HEK293 (cell line): ENCODE data around the gene SEMA6A.

ENCODE experiments used
- CTCF ChIA-PET: fragments of 350-600 bp; formaldehyde crosslinking; extraction: SDS; loops from one replicate; lab custom pipeline; 2021; ENCODE audit warnings: antibody characterized with exemption; lab: Yijun Ruan, JAX
- POLR2A ChIA-PET: fragments of 300-600 bp; formaldehyde crosslinking; extraction: SDS; loops from one replicate; lab custom pipeline; 2020; ENCODE audit warnings: antibody characterized with exemption, inconsistent platforms; lab: Yijun Ruan, JAX
- H3K27ac ChIP-seq: fragments of 200-500 bp; sonication (Bioruptor generic); 2 replicates; pipeline ENCODE4 v1.5.1; 2014; ENCODE audit warnings: low read depth, low read length, control low read depth, inconsistent platforms; ENCODE audit errors: extremely low read depth
- H3K36me3 ChIP-seq, 2 experiments: fragments of 200-500 bp in 1 of 2; sonication (Bioruptor generic) in 1 of 2; 1 replicate in 1 of 2; 2 replicates in 1 of 2; pipeline ENCODE4 v1.5.1; 2014 to 2017; ENCODE audit warnings: inconsistent platforms in 2 of 2, low read length in 2 of 2; ENCODE audit not compliant: control insufficient read depth in 2 of 2, insufficient read depth in 1 of 2
- H3K4me1 ChIP-seq: fragments of 200-500 bp; sonication (Bioruptor generic); 2 replicates; pipeline ENCODE4 v1.5.1; 2014; ENCODE audit warnings: mild to moderate bottlenecking, low read length, inconsistent platforms; ENCODE audit not compliant: control insufficient read depth, insufficient read depth
- H3K4me3 ChIP-seq: 2 replicates; pipeline ENCODE4 v1.5.1; 2011; ENCODE audit warnings: low read depth, mild to moderate bottlenecking, control low read depth, low read length, moderate library complexity
- H3K9me3 ChIP-seq: fragments of 200-500 bp; sonication (Bioruptor generic); 2 replicates; pipeline ENCODE4 v1.5.1; 2014; ENCODE audit warnings: low read depth, low read length, inconsistent platforms; ENCODE audit not compliant: control insufficient read depth, insufficient read depth
- IKZF3 ChIP-seq: fragments of 450-650 bp; IDR thresholded peaks from 2 replicates; pipeline ENCODE4 v1.5.0; 2018; ENCODE audit warnings: missing biosample characterization, mild to moderate bottlenecking, missing genetic modification characterization, moderate library complexity
- PRDM6 ChIP-seq: fragments of 450-650 bp; formaldehyde crosslinking; IDR thresholded peaks from 2 replicates; pipeline ENCODE4 v1.5.1; 2017; ENCODE audit warnings: missing biosample characterization, missing genetic modification characterization
- SCRT2 ChIP-seq: fragments of 450-650 bp; formaldehyde crosslinking; IDR thresholded peaks from 2 replicates; pipeline ENCODE4 v1.5.1; 2016; ENCODE audit warnings: missing biosample characterization, missing genetic modification characterization
- SP7 ChIP-seq: fragments of 450-650 bp; formaldehyde crosslinking; IDR thresholded peaks from 2 replicates; pipeline ENCODE4 v1.5.1; 2016; ENCODE audit warnings: missing biosample characterization, missing genetic modification characterization
- YY1 ChIP-seq: fragments of 450-650 bp; formaldehyde crosslinking; IDR thresholded peaks from 2 replicates; pipeline ENCODE4 v1.5.1; 2018; ENCODE audit warnings: missing biosample characterization, missing genetic modification characterization
- ZBTB20 ChIP-seq: fragments of 450-650 bp; formaldehyde crosslinking; IDR thresholded peaks from 2 replicates; pipeline ENCODE4 v1.5.1; 2016; ENCODE audit warnings: missing biosample characterization, missing genetic modification characterization
- ZFP37 ChIP-seq: fragments of 450-650 bp; formaldehyde crosslinking; IDR thresholded peaks from 2 replicates; pipeline ENCODE4 v1.5.1; 2016; ENCODE audit warnings: missing biosample characterization, missing genetic modification characterization
- ZIC2 ChIP-seq: fragments of 450-650 bp; formaldehyde crosslinking; IDR thresholded peaks from 2 replicates; pipeline ENCODE4 v1.5.1; 2016; ENCODE audit warnings: missing biosample characterization, missing genetic modification characterization
- ZNF157 ChIP-seq: fragments of 450-650 bp; formaldehyde crosslinking; IDR thresholded peaks from 2 replicates; pipeline ENCODE4 v1.5.1; 2016; ENCODE audit warnings: missing biosample characterization, missing genetic modification characterization
- ZNF19 ChIP-seq: fragments of 450-650 bp; formaldehyde crosslinking; IDR thresholded peaks from 2 replicates; pipeline ENCODE4; 2016; ENCODE audit warnings: missing biosample characterization, missing genetic modification characterization, low read depth
- ZNF221 ChIP-seq: fragments of 450-650 bp; formaldehyde crosslinking; IDR thresholded peaks from 2 replicates; pipeline ENCODE4 v1.5.1; 2017; ENCODE audit warnings: missing biosample characterization, missing genetic modification characterization, borderline replicate concordance
- ZNF335 ChIP-seq: fragments of 450-650 bp; formaldehyde crosslinking; conservative IDR thresholded peaks from 2 replicates; pipeline ENCODE4 v1.5.1; 2016; ENCODE audit warnings: missing biosample characterization, missing genetic modification characterization
- ZNF350 ChIP-seq: fragments of 450-650 bp; formaldehyde crosslinking; IDR thresholded peaks from 2 replicates; pipeline ENCODE4 v1.5.0; 2017; ENCODE audit warnings: missing biosample characterization, mild to moderate bottlenecking, missing genetic modification characterization
- ZNF354C ChIP-seq: fragments of 450-650 bp; formaldehyde crosslinking; IDR thresholded peaks from 2 replicates; pipeline ENCODE4 v1.5.1; 2016; ENCODE audit warnings: missing biosample characterization, missing genetic modification characterization, low read depth, borderline replicate concordance
- ZNF501 ChIP-seq: fragments of 450-650 bp; formaldehyde crosslinking; IDR thresholded peaks from 2 replicates; pipeline ENCODE4 v1.5.1; 2016; ENCODE audit warnings: missing biosample characterization, missing genetic modification characterization
- ZNF639 ChIP-seq: fragments of 450-650 bp; formaldehyde crosslinking; IDR thresholded peaks from 2 replicates; pipeline ENCODE4 v1.5.1; 2016; ENCODE audit warnings: missing biosample characterization, missing genetic modification characterization
- ZNF677 ChIP-seq: fragments of 450-650 bp; IDR thresholded peaks from 2 replicates; pipeline ENCODE4 v1.5.0; 2018; ENCODE audit warnings: missing biosample characterization, mild to moderate bottlenecking, missing genetic modification characterization, moderate library complexity
- ZNF76 ChIP-seq: fragments of 450-650 bp; formaldehyde crosslinking; IDR thresholded peaks from 2 replicates; pipeline ENCODE4; 2016; ENCODE audit warnings: low read depth, missing biosample characterization, missing genetic modification characterization, borderline replicate concordance
- ZNF837 ChIP-seq: fragments of 450-650 bp; formaldehyde crosslinking; IDR thresholded peaks from 2 replicates; pipeline ENCODE4 v1.5.1; 2016; ENCODE audit warnings: missing biosample characterization, missing genetic modification characterization
- ZNF843 ChIP-seq: fragments of 450-650 bp; formaldehyde crosslinking; IDR thresholded peaks from 2 replicates; pipeline ENCODE4 v1.5.1; 2016; ENCODE audit warnings: missing biosample characterization, missing genetic modification characterization
- TF ChIP-seq, protein P1 (sequence below): fragments of 450-650 bp; formaldehyde crosslinking; IDR thresholded peaks from 2 replicates; pipeline ENCODE4 v1.5.1; 2016; ENCODE audit warnings: missing biosample characterization, missing genetic modification characterization
- TF ChIP-seq, protein P2 (sequence below): fragments of 450-650 bp; formaldehyde crosslinking; IDR thresholded peaks from 2 replicates; pipeline ENCODE4; 2016; ENCODE audit warnings: missing biosample characterization, missing genetic modification characterization
- TF ChIP-seq, protein P3 (sequence below): fragments of 450-650 bp; formaldehyde crosslinking; IDR thresholded peaks from 2 replicates; pipeline ENCODE4 v1.5.1; 2016; ENCODE audit warnings: missing biosample characterization, missing genetic modification characterization
- TF ChIP-seq, protein P4 (sequence below): fragments of 450-650 bp; formaldehyde crosslinking; IDR thresholded peaks from 2 replicates; pipeline ENCODE4 v1.5.1; 2017; ENCODE audit warnings: missing biosample characterization, missing genetic modification characterization
- TF ChIP-seq, protein P5 (sequence below): fragments of 450-650 bp; formaldehyde crosslinking; IDR thresholded peaks from 2 replicates; pipeline ENCODE4 v1.5.1; 2017; ENCODE audit warnings: missing biosample characterization, mild to moderate bottlenecking, missing genetic modification characterization, moderate library complexity

Gene SEMA6A

DNA sequence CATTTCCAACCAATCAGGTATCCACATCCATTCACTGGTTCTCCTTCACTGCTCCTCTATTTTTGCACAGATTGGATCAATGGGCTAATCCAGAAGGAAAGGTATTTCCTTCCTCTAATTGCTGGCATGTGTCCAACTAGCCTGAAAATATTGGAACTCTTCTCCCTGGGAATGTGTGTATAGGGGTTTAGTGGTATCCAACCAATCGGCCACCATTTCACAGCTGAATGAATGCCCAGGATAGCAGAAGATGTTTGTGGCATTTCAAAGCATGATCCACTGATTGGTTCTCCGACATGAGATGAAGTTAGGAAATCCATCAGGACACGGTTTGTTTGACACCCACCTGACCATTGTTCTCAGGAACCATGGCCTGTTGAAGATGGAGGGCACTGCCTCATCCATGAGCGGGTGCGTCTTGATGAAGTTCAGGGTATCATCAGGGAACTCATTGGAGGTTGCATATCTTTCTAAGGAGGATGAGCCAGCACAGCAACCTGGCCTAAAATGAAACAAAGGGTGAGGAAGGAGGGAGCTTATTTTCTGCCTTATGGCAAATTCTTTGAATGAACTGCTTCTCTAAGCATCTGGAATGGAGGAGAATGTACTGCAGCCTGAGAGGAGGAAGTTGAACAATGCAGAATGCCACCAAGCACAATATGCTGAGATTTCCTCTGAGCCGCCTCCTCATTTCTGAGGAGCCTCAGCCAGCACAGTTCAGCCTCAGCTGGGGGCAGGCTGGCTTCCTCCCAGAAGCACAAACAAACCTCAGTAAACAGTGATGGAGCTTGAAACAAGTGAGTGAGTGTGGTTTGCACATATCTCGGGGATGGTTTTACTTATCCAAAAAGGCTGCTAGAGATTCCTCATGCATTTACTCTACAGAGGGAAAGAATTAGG is 94.6 kb downstream of the SEMA6A start (continued):
- TF ChIP-seq ZNF639 (no peak), YY1 (tag by site-specific recombination) (no peak), ZNF501 (no peak), ZNF335 (no peak), SCRT2 (no peak)
- TF ChIP-seq, protein P1, sequence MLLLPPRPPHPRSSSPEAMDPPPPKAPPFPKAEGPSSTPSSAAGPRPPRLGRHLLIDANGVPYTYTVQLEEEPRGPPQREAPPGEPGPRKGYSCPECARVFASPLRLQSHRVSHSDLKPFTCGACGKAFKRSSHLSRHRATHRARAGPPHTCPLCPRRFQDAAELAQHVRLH = no peak

- ChIA-PET CTCF (interaction anchor here (1.2 kb wide), 1 partner anchor 19 kb away, joined by 3 read pairs; no protein-coding TSS in a partner anchor), POLR2A (no interaction called here)
- Histone ChIP-seq H3K4me1 (no peaks in the 10 kb centered on the region), H3K36me3 (peaks cover 25 to 87% of the 10 kb centered on the region in 2 experiments), H3K4me3 (no peak overlapping the region), H3K9me3 (no peaks in the 10 kb centered on the region; the same call in 1 of the 2 replicates), H3K27ac (no peak overlapping the region)
- TF ChIP-seq IKZF3 (tag by site-specific recombination) = no peak
- TF ChIP-seq, protein P2, sequence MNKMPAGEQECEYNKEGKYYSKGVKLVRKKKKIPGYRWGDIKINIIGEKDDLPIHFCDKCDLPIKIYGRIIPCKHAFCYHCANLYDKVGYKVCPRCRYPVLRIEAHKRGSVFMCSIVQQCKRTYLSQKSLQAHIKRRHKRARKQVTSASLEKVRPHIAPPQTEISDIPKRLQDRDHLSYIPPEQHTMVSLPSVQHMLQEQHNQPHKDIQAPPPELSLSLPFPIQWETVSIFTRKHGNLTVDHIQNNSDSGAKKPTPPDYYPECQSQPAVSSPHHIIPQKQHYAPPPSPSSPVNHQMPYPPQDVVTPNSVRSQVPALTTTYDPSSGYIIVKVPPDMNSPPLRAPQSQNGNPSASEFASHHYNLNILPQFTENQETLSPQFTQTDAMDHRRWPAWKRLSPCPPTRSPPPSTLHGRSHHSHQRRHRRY (tag by site-specific recombination) = no peak
- TF ChIP-seq, protein P3, sequence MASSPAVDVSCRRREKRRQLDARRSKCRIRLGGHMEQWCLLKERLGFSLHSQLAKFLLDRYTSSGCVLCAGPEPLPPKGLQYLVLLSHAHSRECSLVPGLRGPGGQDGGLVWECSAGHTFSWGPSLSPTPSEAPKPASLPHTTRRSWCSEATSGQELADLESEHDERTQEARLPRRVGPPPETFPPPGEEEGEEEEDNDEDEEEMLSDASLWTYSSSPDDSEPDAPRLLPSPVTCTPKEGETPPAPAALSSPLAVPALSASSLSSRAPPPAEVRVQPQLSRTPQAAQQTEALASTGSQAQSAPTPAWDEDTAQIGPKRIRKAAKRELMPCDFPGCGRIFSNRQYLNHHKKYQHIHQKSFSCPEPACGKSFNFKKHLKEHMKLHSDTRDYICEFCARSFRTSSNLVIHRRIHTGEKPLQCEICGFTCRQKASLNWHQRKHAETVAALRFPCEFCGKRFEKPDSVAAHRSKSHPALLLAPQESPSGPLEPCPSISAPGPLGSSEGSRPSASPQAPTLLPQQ (tag by site-specific recombination) = no peak
- TF ChIP-seq ZNF354C = no peak
- TF ChIP-seq ZNF221 (tag by site-specific recombination) = no peak
- no peak for TF ChIP-seq ZNF76
- TF ChIP-seq ZNF19 (tag by site-specific recombination) = no peak
- no peak for TF ChIP-seq ZBTB20 (tag by site-specific recombination)
- TF ChIP-seq, protein P4, sequence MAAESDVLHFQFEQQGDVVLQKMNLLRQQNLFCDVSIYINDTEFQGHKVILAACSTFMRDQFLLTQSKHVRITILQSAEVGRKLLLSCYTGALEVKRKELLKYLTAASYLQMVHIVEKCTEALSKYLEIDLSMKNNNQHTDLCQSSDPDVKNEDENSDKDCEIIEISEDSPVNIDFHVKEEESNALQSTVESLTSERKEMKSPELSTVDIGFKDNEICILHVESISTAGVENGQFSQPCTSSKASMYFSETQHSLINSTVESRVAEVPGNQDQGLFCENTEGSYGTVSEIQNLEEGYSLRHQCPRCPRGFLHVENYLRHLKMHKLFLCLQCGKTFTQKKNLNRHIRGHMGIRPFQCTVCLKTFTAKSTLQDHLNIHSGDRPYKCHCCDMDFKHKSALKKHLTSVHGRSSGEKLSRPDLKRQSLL (tag by site-specific recombination) = no peak
- TF ChIP-seq SP7 (tag by site-specific recombination) = no peak
- TF ChIP-seq ZNF843 (tag by site-specific recombination) = no peak
- no peak for TF ChIP-seq ZNF157 (tag by site-specific recombination)
- TF ChIP-seq ZNF350 (tag by site-specific recombination) = no peak
- TF ChIP-seq, protein P5, sequence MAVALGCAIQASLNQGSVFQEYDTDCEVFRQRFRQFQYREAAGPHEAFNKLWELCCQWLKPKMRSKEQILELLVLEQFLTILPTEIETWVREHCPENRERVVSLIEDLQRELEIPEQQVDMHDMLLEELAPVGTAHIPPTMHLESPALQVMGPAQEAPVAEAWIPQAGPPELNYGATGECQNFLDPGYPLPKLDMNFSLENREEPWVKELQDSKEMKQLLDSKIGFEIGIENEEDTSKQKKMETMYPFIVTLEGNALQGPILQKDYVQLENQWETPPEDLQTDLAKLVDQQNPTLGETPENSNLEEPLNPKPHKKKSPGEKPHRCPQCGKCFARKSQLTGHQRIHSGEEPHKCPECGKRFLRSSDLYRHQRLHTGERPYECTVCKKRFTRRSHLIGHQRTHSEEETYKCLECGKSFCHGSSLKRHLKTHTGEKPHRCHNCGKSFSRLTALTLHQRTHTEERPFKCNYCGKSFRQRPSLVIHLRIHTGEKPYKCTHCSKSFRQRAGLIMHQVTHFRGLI (tag by site-specific recombination) = no peak
- TF ChIP-seq ZIC2 (tag by site-specific recombination) = no peak
- no peak for TF ChIP-seq ZFP37 (tag by site-specific recombination)
- no peak for TF ChIP-seq ZNF677 (tag by site-specific recombination)
- TF ChIP-seq PRDM6 (tag by site-specific recombination) = no peak
- TF ChIP-seq ZNF837 (tag by site-specific recombination) = no peak
These were observed 96.1 kb downstream of the SEMA6A start for GRCh38 chr5:116478491-116478890.
